ENCODE data around the gene RCAN1. TPM values are rescaled to one million over a fixed set of nuclear protein-coding genes. Genes with fewer than 3 reads are reported as not detected.

RCAN1 gene
- total RNA-seq, 1 experiment from 2014 or later, result 13.5 TPM

DNA sequence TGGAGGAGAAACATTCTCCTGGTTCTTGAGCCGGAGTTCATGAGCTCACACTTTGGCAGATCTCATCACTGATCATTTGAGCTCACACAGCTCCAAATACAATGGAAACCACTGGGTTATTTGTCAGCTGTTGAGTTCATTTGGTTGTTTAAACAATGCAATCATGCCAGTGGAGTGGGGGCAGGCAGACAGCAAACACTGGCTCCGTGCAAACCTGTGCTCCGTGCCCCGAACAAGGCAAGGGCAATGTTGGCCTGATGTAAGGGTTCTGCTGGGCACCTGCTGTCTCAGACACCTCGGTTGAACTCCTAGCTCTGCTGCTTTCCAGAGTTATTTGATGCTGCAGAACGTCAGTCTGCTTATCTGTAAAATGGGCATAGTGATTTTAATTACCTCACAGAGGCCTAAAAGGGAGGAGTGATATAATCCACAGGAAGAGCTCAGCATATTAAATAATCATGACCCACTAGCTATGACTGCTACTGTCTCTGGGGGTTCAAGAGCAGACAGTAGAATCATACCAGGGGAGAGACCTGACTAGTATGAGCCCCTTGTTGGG lies 33.9 kb upstream of the RCAN1 start:
- TF ChIP-seq, protein P1, sequence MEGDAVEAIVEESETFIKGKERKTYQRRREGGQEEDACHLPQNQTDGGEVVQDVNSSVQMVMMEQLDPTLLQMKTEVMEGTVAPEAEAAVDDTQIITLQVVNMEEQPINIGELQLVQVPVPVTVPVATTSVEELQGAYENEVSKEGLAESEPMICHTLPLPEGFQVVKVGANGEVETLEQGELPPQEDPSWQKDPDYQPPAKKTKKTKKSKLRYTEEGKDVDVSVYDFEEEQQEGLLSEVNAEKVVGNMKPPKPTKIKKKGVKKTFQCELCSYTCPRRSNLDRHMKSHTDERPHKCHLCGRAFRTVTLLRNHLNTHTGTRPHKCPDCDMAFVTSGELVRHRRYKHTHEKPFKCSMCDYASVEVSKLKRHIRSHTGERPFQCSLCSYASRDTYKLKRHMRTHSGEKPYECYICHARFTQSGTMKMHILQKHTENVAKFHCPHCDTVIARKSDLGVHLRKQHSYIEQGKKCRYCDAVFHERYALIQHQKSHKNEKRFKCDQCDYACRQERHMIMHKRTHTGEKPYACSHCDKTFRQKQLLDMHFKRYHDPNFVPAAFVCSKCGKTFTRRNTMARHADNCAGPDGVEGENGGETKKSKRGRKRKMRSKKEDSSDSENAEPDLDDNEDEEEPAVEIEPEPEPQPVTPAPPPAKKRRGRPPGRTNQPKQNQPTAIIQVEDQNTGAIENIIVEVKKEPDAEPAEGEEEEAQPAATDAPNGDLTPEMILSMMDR (IDR thresholded peaks at IDR 0.05), result no peak
- TF ChIP-seq REST (IDR thresholded peaks at IDR 0.05; ENCODE audit: insufficient read depth in 1 of 2, low read depth in 2 of 2, low read length in 1 of 2), result no peak
- in situ Hi-C loops (cut with HindIII; ENCODE audit: low pct_unique_long_range_greater_than_20kb, low sequenced_read_pairs) (no loop called here), intact Hi-C loops (cut with micrococcal nuclease; ENCODE audit: unreplicated experiment) (no loop called here)
- Histone ChIP-seq H3K36me3 (ENCODE audit: control insufficient read depth, insufficient read depth, low read length) (no peaks in the 10 kb centered on the region), H3K27ac (ENCODE audit: low read length) (no peak overlapping the region), H3K4me1 (ENCODE audit: control insufficient read depth, insufficient read depth, low read length) (no peaks in the 10 kb centered on the region), H3K27me3 (ENCODE audit: control insufficient read depth, insufficient read depth, low read length) (peaks cover 5% of the 10 kb centered on the region), H3K9me3 (ENCODE audit: control insufficient read depth, insufficient read depth, low read depth, low read length) (no peaks in the 10 kb centered on the region), H3K4me3 (ENCODE audit: low read depth in 2 of 2, low read length in 2 of 2) (no peak overlapping the region)
- DNase-seq (ENCODE audit: low read depth, low spot score) (no peak), ATAC-seq (no peak)
- CTCF ChIA-PET, result no interaction called here
- POLR2A ChIA-PET, result no interaction called here
- BruUV-seq (replicated peaks), result no TSS peak

- DNase-seq (ENCODE audit: low read depth, low spot score), result no peak
- in situ Hi-C loops (cut with HindIII; ENCODE audit: low pct_unique_long_range_greater_than_20kb, low sequenced_read_pairs), result no loop called here
- CTCF ChIA-PET, result no interaction called here
Observed at GRCh38 chr21:34647555-34647954, 32.6 kb upstream of the RCAN1 start.

More at GRCh38 chr21:34647555-34647954, 32.6 kb upstream of the RCAN1 start:
- ATAC-seq, result no peak
- no TSS peak for BruUV-seq (replicated peaks)
- Histone ChIP-seq H3K4me1 (ENCODE audit: control insufficient read depth, insufficient read depth, low read length) (no peaks in the 10 kb centered on the region), H3K27me3 (ENCODE audit: control insufficient read depth, insufficient read depth, low read length) (peaks cover 5% of the 10 kb centered on the region), H3K36me3 (ENCODE audit: control insufficient read depth, insufficient read depth, low read length) (no peaks in the 10 kb centered on the region), H3K27ac (ENCODE audit: low read length) (no peak overlapping the region), H3K4me3 (ENCODE audit: low read depth in 2 of 2, low read length in 2 of 2) (no peak overlapping the region), H3K9me3 (ENCODE audit: control insufficient read depth, insufficient read depth, low read depth, low read length) (no peaks in the 10 kb centered on the region)
- POLR2A ChIA-PET, result no interaction called here
- intact Hi-C loops (cut with micrococcal nuclease; ENCODE audit: unreplicated experiment), result no loop called here
- TF ChIP-seq TCF7L2 (IDR thresholded peaks at IDR 0.05; ENCODE audit: low read depth, low read length) (no peak), SIN3A (IDR thresholded peaks at IDR 0.05; ENCODE audit: borderline replicate concordance, insufficient read depth, low read depth, low read length) (no peak), POLR2AphosphoS5 (IDR thresholded peaks at IDR 0.05; ENCODE audit: low read depth, low read length) (no peak), REST (IDR thresholded peaks at IDR 0.05; ENCODE audit: insufficient read depth in 1 of 2, low read depth in 2 of 2, low read length in 1 of 2) (no peak)
- TF ChIP-seq, protein P1 (IDR thresholded peaks at IDR 0.05), result no peak
